Measurements from ENCODE around the gene ZFX.
"Not testable (repeated sequence)": the region's sequence is repeated elsewhere in the genome, so short reads cannot be mapped to it uniquely, and the experiment has no call there.

Gene ZFX

DNA sequence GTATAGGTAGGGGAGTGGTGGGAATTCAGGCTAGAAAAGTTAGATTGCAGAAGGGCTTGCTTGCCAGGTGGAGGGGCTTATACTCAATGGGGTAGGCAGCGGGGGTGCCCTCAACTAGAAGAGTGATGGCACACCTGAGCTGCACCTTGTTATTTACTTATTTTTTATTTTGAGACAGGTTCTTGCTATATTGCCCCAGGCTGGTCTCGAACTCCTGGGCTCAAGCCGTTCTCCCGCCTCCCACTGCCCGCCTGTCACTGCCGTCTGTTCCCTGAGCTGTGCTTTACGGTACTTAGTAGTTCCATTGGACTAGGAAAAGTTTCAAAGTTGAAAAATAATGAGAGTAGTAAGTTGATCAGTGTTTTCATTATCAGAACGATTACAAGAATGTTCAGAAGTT, 2.0 kb downstream of the ZFX start:
- DNase-seq (ENCODE audit: low read depth) = no peak

DNA sequence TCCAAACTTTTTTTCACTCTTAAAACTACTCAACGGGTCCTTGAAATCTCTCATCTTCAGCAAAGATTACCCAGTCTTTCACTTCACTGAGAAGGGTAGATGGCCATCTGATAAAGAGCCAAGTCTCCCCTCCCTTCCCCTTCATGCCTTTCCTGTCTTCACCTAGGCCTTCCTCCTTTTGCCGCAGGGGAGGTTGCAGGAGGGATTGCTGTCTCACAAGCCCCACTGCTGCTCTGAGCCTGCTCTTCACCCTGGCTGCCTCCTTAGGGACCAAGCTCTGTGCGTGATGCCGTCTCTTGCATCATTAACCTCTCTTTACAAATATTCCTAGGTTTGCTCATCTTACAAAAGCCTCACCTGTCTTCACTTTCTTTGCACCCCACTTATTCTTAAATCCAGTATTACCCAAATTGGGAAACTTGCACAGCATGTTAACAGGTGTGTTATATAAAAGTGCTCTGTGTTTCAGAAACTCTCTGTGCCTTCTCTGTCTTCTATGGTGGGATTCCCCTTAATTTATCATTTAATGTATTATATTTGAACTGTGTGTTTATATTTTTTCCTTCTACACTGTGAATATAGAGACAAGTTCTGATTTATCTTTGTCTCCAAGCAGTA, 3.8 kb downstream of the ZFX start:
- DNase-seq (ENCODE audit: low read depth) = no peak

- no peak for DNase-seq (ENCODE audit: low read depth)
Observed at GRCh38 chrX:24153796-24154189, 4.3 kb downstream of the ZFX start.

- no peak for DNase-seq (ENCODE audit: low read depth)
Observed at GRCh38 chrX:24154490-24155034, 5.0 kb downstream of the ZFX start.

GRCh38 chrX:24155747-24156146, 6.2 kb downstream of the ZFX start:
- not testable (repeated sequence) for DNase-seq (ENCODE audit: low read depth)

- no peak for DNase-seq (ENCODE audit: low read depth)
Observed at GRCh38 chrX:24156177-24156576, 6.6 kb downstream of the ZFX start.

GRCh38 chrX:24158881-24159280, 9.4 kb downstream of the ZFX start:
- no peak for DNase-seq (ENCODE audit: low read depth)

GRCh38 chrX:24166078-24166477, 16.5 kb downstream of the ZFX start:
- DNase-seq (ENCODE audit: low read depth) = no peak

DNA sequence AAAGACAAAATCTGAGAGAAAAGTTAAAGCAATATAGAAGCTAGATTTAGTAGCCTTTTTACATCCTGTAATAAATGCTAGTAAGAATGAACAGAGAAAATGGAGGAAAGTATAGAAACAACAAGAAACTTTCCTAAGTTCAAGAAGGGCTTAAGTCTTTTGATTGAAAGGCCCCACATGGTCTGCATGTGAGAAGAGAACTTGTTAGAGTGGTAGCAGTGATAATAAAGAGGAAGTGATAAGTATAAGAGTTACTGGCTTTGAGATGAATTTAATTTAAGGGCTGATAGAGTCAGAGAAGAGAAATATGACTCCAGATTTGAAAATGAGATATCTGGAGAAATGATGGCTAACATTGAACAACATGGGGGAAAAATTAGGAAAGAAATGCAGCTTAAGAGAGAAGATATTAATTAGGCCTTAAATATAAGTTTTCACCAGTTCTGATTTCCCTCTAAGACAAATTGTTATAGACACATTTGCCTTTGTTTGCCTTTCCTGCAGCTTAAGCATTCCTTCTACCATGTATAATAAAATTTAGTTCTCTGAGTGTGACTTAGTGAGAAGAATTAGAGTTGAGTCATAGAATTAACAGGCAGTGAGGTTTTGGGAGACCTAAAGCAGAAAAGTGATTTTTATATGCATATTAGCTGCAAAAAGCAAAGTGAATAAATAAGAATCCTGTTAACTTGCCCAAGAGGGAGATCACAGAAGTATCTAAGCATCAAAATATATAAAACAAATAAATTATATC, 18.4 kb downstream of the ZFX start:
- no peak for DNase-seq (ENCODE audit: low read depth)

- no peak for DNase-seq (ENCODE audit: low read depth)
Observed at GRCh38 chrX:24168807-24169206, 19.3 kb downstream of the ZFX start.

GRCh38 chrX:24169211-24169610, 19.7 kb downstream of the ZFX start:
- DNase-seq (ENCODE audit: low read depth) = no peak

DNA sequence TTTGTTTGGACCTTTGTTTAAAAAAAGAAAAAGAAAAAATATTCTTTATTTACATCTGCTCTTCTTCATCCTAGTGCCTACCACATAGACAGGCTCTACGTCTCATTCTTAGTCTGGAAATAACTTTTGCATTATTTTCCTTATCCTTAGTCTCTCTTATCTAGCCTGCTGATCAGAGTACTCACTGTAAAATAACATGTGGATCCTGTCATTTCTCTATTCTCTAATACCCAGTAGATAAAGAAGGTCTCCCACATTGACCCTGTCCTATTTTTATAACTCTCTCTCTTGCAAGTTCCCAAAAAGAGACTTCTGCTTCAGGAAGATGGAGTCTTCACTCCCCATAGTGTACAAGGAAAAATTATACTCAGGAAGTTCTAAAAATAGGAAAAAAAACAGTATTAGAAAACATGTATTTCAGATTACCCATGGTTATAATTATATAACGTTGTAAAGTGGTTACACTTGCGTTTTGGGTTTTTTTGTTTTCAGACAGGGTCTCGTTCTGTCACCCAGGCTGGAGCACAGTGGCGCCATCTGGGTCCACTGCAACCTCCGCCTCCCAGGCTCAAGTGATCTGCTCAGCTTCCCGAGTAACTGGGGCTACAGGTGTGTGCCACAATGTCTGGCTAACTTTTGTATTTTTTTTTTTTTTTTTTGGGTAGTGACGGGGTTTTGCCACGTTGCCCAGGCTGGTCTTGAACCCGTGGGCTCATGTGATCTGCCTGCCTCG, 23.8 kb downstream of the ZFX start:
- DNase-seq (ENCODE audit: low read depth) = no peak

- DNase-seq (ENCODE audit: low read depth) = no peak
Observed at GRCh38 chrX:24175276-24175675, 25.7 kb downstream of the ZFX start.

- no peak for DNase-seq (ENCODE audit: low read depth)
Observed at GRCh38 chrX:24178441-24178840, 28.9 kb downstream of the ZFX start.

GRCh38 chrX:24184018-24184417, 34.5 kb downstream of the ZFX start:
- no peak for DNase-seq (ENCODE audit: low read depth)

GRCh38 chrX:24186483-24186882, 37.0 kb downstream of the ZFX start:
- no peak for DNase-seq (ENCODE audit: low read depth)

GRCh38 chrX:24186986-24187385, 37.5 kb downstream of the ZFX start:
- no peak for DNase-seq (ENCODE audit: low read depth)

DNA sequence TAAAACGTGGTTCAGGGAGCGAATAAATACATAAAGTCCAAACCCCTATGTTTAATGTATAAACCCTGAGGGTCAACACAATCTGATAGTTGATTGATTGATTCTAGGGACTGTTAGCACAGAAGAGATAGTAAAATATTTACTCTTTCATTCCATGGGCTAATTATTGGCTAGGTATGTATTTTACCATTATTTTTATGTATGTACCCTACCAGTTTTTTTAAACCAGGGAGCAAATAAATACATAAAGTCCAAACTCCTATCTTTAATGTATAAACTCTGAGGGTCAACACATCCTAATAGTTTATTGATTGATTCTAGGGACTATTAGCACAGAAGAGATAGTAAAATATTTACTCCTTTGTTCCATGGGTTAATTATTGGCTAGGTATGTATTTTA, 40.0 kb downstream of the ZFX start:
- DNase-seq (ENCODE audit: low read depth) = no peak

DNA sequence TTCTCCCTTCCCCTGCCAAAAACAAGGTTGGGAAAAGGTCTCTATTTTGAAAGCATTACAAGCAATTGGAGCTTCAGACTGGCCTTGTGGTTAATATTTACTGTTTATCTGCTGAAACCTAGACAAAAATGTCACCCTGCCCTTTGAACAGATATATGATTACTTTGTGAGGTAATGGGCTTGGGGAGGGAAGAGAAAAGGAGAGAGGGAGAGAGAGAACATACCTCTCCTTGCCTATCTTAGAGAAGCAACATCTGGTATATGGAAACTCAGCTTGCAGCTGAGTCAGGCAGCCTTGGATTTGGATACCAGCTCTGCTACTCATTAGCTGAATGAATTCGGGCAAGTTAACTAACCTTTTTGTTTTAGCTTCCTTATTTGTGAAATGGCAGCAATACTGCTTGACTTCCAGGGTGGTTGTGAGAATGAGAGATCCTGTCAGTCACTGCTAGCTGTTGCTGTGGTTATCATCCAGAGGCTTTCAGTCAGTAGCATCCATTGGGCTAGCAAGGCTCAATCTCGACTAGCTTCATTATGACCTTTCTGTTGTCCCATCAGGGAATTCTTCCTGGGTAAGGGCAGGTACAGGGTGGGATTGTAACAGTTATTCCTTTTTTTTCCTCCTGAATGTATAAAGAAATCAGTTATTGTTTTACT, 41.1 kb downstream of the ZFX start:
- DNase-seq (ENCODE audit: low read depth) = no peak

- DNase-seq (ENCODE audit: low read depth) = no peak
Observed at GRCh38 chrX:24196509-24196908, 47.0 kb downstream of the ZFX start.

DNA sequence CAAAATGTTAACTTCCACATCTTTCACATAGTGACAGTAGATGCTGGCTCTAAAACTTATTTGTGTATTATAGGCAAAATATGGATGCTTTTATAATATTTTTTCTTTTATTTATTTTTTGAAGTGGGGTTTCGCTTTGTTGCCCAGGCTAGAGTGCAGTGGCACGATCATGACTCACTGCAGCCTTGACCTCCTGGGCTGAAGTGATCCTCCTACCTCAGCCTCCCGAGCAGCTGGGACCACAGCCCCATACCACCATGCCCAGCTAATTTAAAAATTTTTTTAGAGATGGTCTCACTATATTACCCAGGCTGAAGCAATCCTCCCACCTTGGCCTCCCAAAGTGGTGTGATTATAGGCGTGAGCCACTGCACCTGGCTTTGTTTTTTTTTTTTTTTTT, 48.6 kb downstream of the ZFX start:
- no peak for DNase-seq (ENCODE audit: low read depth)

DNA sequence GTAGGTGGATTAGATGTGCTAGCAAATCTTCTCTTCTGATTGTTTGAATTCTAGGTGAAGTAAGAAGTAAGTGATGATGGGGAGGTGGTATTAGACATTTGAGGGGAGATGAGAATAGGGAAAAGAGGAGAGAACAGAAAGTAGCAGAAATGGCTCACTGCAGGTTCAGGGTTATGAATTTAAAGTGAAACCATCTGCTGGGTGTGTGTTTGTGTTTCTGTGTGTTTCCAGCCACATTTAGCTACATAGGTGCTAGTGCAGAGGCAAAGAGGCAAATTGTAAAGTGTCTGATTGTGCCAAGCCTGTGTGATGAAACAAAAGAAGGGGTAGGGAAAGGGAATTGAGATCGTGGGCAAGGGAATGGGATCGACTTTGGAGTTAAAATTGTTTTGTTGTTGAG, 50.6 kb downstream of the ZFX start:
- DNase-seq (ENCODE audit: low read depth) = no peak

DNA sequence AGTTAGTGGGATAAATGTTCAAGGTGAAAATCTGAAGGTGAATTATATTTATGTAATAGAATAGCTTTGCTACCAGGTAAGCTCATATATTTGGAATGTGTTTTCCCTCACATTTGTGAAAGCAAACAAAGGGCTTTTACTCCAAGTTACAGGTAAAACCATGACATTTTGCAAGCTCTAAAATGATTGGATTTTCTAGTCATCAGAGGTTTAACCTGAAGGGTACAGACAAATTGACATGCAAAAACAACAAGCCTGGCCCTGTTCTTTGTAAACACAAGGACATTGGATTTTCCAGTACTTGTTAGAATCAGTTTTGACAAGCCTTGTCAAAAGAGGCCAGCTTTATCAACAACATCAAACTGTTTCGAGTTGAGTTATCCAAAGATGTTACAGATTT, 51.7 kb downstream of the ZFX start:
- no peak for DNase-seq (ENCODE audit: low read depth)

Data from stimulated activated CD8-positive, alpha-beta memory T cell treated with anti-CD3 and anti-CD28 coated beads, Interleukin-15, amount 100 ng/mL, for 1 hour (primary cell).